ELR (cell line): ENCODE measurements around the gene SURF1.
A peak's percentile ranks its signal among the peaks of the same experiment; 100 is the strongest.
"Not testable (repeated sequence)": the region's sequence is repeated elsewhere in the genome, so short reads cannot be mapped to it uniquely, and the experiment has no call there.

ENCODE experiments used
- DNase-seq: peaks from one replicate; pipeline ENCODE4 v3.0.0-alpha.2; 2015; ENCODE audit warnings: low read depth

SURF1 gene

DNA sequence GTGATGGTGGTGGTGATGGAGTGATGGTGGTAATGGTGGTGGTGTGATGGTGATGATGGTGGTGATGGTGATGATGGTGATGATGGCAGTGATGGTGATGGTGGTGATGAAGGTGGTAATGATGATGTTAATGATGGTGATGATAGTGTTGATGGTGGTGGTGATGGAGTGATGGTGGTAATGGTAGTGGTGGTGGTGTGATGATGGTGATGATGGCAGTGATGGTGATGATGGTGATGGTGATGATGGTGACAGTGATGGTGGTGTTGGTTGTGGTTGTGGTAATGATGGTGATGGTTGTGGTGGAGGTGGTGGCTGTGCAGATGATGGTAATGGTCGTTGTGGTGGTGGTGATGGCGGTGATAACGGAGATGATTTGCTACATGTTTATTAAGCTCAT, 27.2 kb upstream of the SURF1 start:
- no peak for DNase-seq

DNA sequence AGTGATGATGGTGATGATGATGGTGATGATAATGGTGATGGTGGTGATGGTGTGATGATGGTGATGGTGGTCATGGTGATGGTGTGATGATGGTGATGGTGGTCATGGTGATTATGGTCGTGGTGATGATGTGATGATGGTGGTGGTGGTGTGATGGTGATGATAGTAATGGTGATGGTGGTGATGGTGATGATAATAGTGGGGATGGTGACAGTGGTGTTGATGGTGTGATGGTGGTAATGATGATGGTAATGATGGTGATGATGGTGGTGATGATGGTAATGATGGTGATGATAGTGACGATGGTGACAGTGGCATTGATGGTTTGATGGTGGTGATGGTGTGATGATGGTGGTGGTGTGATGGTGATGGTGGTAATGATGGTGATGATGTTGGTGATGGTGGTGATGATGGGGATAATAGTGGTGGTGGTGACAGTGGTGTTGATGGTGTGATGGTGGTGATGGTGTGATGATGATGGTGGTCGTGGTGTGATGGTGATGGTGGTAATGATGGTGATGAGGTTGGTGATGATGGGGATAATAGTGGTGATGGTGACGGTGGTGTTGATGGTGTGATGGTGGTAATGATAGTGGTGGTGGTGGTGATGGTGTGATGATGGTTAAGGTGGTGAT, 26.3 kb upstream of the SURF1 start:
- DNase-seq: no peak

DNA sequence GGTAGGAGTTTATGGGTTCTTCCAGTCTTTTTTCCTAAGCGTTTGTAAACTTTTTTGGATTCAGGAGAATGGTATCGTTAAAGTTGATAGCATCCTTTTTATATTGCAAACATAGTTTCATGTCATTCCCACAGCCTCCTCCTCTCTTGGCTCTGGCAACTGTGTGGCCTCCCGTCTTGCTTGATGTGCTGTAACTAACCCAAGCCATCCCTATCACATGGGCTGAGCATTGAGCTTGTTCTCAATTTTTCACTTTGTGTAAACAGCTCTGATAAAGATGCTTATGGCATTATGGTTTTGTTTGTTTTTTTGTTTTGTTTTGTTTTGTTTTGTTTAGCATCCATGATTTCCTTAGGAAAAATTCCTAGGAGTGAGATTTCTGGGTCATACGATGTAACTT, 24.4 kb upstream of the SURF1 start:
- no peak for DNase-seq

DNA sequence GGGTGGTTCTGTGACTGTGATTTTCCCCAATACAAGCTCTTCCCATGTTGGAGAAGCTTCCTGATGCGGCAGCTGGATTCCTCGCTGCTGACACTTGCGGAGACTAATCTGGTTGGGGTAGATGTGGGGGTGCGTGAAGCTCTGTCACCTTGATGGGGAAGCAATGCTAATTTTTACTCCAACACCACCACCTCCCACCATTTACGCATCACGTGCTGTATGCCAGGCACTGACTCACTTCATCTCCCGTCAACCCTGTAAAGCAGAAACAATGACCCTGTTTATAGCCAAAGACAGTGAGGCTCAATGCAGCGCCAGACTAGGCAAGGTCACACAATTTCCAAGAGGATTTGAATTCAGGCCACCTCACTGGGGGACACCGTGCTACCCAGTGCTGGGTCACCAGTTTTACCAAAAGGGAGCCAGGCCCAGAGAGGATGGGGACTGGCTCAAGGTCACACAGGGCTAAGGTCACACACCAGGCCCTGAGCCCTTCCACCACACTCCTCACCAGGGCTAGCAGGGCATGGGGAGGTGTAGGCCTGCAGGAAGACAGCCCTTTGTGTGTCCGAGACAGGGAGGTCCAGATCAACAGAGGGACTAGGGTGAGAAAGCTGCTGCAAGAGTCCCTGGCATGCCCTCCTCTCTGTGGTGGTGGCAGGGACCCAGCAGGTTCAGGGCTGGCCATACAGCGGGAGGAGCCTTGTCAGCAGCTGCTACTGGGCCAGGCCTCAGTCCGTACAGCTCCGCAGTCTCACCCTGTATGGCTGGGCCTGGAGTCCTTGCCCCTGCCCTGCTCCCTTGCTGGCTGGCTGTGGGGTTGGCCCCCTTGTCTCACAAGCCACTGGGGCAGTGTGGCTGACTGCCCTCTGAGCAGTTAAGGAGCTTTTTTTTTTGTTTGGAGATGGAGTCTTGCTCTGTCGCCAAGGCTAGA, 23.1 kb upstream of the SURF1 start:
- no peak for DNase-seq

DNA sequence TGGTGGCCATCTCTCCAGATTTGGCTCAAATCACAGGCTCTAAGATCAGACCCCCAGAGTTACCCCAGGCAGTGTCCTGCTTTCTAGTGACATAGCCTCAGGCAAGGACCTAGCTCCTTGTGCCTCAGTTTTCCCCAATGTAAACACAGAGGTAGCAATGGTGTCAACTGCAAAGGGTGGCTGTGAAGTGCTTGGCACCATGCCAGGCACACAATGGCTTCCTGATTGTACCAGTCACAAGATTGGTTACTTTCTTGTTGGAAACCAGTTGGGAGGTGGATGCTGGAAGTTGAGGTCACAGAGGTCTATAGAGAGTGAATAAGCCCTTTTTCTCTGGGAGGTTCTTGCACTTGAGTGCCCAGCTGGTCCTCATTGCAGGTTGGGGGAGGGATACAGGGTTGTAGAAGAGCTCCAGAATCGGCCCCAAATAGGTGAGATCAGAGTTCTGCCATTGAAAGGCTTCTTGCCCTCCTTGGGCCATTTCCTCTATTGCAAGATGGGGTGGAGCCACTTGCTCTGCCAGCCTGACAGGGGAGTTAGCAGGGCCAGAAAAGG, 22.2 kb upstream of the SURF1 start:
- DNase-seq: no peak

DNA sequence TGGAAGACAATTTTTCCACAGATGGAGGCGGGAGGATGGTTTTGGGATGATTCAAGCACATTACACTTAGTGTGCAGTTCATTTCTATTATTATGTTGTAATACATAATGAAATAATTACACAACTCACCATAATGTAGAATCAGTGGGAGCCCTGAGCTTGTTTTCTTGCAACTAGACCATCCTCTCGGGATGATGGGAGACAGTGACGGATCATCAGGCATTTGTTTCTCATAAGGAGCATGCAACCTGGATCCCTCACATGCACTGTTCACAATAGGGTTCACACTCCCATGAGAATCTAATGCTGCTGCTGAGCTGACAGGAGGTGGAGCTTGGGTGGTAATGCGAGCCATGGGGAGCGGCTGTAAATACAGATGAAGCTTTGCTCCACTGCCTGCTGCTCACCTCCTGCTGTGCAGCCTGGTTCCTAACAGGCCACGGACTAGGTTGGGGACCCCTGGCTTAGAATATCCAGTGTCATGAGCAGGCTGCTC, 21.5 kb upstream of the SURF1 start:
- peak; percentile 39 for DNase-seq

DNA sequence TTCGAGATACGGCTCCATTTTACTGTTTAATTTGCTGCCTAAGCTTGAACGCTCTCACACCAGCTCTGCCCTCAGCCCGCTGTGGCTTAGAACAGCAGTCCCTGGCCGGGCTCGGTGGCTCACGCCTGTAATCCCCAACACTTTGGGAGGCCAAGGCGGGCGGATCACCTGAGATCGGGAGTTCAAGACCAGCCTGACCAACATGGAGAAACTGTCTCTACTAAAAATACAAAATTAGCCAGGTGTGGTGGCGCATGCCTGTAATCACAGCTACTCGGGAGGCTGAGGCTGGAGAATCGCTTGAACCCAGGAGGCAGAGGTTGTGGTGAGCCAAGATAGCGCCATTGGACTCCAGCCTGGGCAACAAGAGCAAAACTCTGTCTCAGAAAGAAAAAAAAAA, 21.0 kb upstream of the SURF1 start:
- DNase-seq: not testable (repeated sequence)

DNA sequence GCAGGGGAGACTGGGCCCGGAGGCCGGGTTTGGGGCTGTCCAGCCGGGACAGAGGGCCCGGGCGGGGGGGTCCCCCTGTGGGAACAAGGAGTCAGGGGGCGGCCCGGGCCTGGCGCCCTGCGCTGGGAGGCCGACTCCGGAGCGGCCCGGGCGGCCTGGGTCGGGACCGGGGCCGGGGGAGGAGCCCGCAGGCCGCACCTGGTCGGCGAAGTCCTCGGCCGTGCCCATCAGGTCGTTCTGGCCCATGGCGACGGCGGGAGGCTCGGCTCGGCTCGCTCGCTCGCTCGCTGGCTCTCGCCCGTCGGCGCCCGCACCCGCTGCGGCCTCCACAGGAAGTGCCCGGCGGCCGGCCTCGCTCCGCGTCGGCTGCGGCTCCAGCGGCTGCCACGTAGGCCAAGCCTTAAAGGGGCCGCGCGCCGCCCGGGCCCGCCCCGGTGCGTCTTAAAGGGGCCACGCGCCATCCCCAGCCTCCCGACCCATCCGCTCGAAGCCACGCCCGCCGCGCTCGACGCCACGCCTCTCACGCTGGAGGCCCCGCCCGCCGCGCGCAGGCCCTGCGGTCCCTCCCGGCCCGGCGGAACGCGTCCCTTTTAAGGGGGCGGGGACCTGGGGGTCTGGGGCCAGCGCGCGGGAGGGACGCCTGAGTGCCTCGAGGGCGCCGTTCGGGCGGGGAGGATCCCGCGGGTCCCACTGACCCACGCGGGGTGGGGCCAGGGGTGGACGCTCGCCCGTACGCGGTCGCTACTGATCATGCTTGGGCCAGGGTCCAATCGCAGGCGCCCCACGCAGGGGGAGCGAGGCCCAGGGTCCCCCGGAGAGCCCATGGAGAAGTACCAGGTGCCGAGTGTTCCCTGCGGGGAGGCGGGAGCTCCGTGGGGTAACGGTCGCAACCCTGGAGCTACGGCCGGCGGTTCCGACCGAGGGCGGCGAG, 19.7 kb upstream of the SURF1 start, which contains the start of the genes STKLD1 and SURF4:
STKLD1 (plus strand) TSS at position 643 of the 931 bp plus-strand sequence; CDS start at position 751, 108 bp downstream.
SURF4 (minus strand) TSS at position 337 of the 931 bp plus-strand sequence; CDS start at position 246, 91 bp downstream.
- peak; percentile 96 for DNase-seq

DNA sequence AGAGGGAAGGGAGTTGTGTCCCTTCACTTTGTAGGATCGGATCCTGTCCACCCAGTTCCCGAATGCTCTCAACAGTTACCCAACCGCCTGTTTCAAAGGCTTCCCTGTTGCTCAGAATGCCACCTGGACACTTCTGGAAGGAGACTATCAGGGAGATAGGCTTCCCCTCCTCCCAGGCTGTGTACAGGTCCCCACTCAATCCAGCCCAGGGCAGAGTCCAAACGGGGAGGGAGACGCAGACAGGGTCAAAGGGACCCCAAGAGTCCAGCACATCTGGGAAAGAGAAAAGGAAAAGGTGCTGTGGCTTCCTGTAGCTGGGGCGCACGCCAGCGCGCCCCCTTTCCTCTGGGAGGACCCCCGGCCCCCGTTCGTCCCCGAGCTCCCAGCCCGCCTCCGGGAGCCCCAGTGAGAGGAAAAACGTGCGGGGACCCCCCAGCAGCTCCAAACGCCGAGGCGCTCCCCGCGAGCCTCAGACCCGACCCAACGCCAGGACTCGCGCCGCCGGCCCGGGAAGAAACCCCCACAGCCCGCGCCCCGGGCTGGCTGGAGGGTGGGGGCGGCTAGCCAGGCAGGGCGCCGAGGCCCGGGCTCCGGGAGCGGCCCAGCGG, 18.9 kb upstream of the SURF1 start:
- peak; percentile 63 for DNase-seq

DNA sequence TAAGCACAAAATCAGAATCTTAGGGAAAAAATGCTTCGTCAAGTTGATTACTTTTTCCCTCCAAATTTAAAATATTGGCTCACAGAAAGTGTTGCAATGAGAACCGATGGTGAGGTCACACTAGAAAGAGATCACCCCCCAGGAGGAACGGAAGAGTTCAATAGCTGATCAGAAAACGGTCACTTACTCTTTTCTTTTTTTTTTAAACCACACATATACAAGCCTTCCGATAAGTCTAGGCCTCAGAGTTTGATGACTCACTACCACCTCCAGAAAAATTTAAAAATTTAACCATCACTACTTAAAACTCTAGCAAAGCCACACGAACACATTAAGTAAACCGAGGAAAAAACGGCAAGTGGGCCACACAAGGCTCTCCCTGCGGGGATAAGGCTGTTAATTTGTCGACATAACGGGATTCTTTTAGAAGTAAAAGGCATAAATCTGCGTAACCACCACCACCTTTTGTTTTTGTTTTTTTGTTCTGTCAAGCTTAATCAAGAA, 18.4 kb upstream of the SURF1 start:
- peak; percentile 82 for DNase-seq

DNA sequence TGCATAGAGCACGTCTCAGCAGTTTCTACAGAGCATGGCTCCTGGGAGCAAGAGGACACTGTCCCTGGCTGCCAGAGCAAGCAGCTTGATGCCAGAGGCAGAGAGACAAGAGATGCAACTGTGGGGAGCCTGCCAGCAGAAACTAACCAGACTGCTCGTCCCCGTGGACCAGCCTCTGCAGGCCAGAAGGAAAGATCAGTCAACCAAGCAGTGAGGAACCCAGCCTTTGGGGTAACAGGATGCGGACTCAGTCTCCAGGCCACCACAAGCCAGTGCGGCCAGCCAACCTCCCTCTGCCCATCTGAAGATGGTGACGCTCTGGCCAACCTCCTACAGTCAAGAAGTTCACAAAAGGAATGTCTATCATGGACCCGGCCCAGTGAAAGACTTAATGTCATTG, 15.9 kb upstream of the SURF1 start:
- DNase-seq: no peak

DNA sequence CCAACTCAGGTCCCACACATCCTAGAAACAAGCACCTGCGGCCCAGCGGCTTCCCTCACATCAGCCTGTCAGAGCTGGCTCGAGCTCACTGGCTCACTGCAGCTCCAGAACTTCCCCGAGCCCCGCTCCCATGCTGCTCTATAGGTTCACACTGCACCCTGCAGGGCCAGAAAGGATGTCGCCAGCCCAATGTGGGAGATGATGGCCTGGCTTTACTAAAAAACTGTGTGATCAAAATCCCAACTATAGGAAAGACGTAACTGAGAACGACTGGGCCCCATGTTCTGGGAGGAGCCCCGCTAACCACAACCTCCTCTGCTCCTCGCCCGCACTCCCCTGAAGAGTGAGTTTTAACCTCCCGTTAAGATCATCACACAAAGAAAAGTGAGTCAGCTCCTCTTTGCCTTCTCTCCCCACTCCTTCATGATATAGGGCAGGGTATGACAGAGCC, 15.0 kb upstream of the SURF1 start:
- no peak for DNase-seq

DNA sequence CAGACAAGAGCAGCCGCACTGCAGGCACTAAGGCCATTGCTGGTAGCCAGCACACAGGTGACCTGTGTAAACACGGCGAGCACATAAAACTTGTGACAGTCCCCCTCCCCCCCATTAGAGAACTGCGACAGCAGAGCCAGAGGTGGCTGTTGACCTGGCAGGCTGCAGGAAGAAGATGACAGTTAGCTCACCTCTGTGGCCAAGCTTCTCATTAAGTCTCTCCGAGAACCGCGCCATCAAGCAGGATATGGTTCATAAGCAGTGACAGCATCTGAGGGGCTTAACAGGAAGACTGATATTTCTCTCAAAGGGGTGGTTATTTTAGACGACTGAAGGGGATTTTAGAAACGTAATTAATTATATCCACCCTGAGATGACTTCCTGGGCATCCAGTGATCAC, 14.4 kb upstream of the SURF1 start:
- DNase-seq: no peak

DNA sequence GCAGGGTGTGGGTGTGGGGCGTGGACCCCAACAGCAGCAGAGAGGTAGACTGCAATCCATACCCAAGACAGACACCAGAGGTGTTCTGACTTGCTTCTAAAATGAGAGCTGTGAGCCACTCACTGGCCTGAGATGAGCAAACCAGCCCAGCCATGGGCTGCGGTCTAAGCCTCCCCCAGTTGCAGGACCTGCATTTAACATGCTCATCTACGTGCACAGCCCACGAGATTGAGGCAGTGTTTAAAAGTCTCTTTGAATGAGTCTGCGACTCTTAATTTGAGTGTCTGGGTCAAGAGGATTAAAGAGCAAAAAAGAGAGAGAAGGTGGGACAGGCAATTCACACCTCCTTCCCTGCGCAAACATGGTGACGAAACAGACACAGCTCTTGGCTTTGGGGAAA, 13.6 kb upstream of the SURF1 start:
- DNase-seq: no peak

DNA sequence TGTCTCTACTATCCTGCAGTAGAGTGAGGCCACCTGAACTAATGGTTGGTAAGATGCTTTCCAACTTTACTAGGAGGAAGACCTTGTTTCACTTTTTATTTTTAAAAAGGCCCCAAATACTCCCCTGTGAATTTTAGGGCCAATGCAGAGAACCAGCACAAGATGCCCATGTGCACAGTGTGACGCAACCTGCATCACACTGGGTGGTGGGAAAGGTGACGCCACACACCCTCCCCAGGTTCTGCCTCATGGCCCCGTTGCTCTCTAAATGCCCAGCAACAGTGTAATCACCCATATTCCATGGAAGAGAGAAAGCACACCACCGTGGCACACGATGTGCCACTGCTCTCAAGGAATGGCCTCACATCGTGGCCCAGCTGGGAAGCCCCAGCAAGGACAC, 13.1 kb upstream of the SURF1 start:
- DNase-seq: no peak

DNA sequence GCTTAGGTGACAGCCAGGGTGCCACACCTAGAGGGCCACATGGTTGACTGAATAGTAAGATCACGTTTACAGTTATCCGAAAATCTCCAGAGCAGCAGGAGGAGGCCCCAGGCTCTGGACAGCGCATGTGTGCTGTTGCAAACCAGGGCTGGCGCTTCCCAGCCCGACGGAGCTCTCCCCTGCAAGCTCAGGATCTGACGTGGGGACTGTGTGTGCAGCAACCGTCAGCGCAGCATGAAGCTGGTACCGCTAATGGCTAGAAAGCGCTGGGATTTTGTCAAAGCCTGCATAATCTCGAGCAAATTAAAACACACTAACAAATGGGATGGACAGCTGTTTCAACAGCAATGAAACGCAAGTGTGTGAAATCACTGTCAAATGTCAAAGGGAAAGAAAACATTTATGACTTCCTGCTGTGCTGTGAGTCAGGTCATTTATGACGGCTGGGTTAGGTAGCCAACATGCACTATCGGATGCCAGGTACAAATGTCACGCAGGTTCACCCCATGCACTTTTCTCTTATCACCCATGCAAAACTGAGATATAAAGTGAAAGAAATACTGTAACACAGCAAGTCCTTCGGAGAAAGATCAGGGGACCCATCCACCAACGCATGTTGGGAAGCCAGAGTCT, 12.1 kb upstream of the SURF1 start:
- DNase-seq: no peak

DNA sequence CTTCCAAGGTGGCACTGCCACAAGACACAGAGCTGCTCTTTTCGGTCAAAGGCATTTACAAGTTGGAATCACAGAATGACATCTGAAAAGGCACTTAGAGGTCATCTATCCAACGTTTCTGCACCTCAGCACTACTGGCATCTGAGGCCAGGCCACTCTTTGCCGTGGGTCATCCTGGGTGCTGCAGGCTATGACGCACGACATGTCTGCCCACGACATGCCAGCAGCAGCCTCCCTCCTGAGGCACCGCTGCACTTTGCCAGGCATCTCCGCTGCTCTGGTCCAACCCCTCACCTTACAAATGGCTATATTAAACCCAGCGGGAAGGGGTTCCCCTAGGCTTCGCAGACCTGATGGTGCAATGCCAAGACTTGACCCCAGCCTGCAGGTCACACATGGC, 11.5 kb upstream of the SURF1 start:
- DNase-seq: no peak

DNA sequence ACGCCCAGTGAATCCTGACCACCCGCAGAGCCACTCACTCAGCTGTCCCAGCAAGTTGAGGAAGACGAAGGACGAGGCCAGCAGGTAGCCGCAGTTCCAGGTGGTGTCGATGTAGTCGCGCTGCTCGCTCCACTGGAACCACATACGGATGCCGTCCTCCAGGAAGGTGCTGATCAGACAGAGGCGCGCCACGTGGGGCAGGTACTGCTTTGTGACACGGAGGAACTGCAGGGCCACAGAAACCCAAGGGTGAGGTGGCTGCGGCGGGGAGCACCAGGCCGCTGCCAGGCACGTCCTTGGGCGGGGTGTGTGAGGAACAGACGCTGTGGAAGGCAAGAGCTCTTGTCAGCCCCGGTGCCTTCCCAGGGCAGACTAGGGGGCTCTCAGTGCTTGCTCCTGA, 10.9 kb upstream of the SURF1 start:
- DNase-seq: no peak

DNA sequence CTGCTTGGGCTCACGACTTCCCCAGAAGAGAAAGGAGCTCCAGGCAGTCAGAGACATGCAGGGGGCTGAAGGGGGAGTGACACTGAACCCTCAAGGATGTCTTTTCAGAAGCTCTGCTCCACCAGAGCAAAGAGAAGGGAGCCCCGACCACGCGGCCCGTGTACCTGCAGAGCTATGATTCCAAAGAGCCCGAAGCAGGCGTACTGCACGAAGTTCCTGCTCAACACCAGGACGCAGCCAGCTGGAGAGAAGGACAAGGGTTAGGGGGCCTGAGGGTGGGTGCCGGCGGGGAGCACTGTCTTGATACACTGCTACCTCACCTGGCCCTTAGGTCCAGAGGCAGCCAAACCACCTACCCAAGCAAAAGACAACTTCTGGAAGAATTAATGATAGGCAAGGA, 10.1 kb upstream of the SURF1 start:
- DNase-seq: no peak

DNA sequence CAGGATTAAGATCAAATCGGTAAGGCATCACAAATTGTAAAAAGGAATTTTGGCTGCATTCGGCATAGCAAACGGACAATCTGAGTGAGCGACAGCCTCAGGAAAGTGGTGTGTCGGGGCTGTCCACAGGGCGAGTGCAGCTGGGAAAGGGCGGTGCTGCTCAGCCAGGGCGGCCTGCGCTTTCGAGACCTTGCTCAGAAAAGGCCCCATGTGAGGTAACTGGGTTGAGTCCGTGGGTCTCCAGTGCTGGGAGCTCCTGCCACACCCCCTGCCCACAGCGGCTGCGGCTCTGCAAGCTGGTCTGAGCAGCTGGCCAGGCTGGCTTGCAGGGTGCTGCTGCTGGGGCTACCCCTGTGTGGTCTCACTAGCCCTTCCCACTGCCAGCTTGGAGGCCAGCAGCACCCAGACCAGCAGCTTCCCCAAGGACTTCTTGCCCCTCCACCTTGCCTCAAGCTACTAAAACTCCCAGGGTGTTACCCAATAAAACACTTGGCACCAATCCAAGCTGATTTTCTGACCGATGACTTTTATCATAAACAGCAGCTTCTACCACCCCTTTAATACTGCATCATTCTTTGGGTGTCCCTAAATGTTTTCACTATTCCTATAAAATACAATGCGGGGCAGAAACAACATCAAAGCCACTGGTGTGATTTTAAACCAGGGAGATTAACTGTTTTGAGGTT, 6.2 kb upstream of the SURF1 start:
- DNase-seq: no peak
